HG02610 (cell line): ENCODE results near the gene ITLN1.
A peak's percentile ranks its signal among the peaks of the same experiment; 100 is the strongest.

Experiments used
- ATAC-seq: cut with Tn5 transposase; IDR thresholded peaks from one replicate; pipeline ENCODE4 v1.9.1; 2021; ENCODE audit warnings: mild to moderate bottlenecking, moderate library complexity; ENCODE audit not compliant: unreplicated experiment

The ITLN1 gene

DNA sequence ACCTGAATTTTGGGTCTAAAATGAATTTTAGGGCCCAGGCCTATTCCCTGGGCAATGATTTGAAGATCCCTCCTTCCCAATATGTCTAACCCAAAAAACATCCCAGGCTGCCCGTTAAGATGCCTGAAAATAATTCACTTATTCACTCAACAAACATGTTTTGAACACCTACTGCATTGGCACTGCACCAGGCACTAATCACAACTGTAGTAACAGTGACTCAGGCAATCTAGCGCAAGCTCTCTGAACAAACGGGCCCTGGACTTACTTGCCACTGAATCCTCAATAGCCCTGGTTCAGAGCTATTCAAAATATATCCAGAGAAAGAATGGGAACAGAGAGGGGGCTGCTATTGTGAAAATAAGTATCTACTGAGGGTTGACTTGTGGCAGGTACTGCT lies 26.5 kb downstream of the ITLN1 start:
- no peak for ATAC-seq

DNA sequence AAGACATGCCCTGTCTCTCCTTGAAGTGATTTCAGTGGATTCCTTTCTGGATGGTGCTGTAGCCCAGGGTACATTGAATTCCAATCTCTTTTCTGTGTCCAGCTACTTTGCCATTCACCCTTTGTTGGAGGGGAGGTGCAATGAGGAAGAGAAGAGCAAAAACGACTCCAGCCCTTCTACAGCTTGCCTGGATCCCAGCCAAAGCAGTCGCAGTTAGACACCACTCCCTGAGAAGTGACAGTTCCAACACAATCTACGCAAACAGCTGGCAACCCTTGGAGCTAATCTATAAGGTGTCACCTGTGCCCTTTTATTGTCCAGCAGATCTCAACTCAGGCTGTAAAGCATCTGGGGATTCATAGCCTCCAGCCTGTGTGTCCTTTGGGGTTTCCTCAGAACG lies 26.9 kb downstream of the ITLN1 start:
- no peak for ATAC-seq

DNA sequence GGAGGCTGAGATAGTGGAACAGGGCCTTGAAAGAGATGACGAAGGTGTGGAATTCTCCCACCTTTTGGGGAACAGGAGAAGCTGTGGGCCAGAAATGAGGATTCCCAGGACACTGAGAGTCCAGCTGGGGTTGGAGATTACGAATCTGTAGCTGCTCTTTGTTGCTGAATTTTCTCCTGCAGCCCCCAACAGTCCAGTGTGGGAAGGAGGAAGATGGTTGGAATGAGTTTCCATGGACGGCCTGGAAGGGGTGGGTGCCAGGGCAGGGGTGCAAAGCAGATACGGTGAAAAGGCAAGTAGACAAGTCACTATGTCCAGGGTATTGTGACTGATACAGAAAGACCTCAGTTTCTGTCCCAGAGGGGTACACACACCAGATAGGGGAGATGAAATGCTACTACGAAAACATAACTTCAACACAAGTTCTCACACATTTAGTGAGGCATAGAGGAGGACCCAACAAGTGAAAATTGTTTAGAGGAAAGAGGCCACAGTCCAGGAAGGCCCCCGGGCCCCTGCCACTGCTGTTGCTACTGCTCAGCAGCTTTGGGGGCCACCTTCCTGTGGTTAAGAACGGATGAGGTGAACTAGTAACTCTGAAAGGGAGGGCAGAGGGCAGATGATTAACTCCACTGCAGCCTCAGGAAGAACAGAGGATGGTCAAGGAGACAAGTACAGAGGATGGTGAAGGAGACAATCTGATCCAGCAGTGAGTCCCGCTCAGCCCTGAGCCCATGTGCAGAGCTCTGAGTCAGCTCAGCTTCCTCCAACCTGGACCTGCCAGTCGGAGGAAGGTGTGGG lies 29.6 kb downstream of the ITLN1 start:
- ATAC-seq, result peak; percentile 78

DNA sequence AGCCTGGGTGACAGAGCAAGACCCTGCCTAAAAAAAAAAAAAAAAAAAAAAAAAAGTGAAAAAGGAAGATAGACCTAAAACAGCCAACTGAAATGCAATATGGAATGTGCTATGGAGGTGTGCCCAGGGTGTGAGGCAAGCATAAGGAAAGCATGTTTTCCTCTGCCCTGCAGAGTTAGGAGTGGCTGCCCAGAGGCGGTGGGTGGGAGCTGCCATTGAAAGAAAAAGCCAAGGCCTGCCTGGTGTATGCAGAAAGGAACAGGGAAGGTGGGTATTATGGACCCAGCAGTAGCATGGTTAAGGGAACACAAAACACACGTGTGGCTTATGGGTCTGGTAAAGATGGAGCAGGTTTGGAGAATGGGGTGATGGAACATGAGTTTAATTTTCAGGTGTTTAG lies 31.2 kb downstream of the ITLN1 start:
- no peak for ATAC-seq

DNA sequence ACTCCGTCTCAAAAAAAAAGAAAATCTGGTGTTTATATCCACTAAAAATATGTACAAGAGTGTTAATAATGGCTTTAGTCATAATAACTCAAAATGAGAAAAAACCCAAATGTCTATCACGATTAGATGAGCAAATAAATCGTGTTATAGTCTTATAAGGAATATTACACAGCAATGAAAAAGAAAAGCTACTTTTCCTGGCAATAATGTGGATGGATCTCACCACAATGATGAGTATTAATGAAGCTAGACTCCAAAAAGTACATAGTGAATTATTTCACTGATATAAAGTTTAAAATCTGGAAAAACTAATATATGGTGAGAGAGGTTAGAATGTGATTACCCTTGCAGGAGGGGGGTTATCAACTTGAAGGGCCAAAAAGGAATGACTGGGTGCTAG lies 32.0 kb downstream of the ITLN1 start:
- no peak for ATAC-seq

DNA sequence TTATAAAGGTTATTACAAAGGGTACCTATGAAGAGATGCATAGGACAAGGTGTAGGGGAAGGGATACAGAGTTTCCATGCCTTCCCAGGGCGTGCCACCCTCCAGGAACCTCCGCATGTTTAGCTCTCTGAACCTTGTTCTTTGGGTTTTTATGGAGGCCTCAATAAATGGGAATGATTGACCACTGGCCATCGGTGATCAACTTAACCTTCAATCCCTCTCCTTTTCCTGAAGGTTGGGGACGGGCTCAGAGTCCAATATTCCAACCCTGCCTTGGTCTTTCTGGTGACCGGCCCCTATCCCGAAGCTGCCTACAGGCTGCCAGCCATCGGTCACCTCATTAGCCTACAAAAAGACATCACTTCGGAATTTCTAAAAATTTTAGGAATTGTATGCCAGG lies 34.0 kb downstream of the ITLN1 start:
- no peak for ATAC-seq

DNA sequence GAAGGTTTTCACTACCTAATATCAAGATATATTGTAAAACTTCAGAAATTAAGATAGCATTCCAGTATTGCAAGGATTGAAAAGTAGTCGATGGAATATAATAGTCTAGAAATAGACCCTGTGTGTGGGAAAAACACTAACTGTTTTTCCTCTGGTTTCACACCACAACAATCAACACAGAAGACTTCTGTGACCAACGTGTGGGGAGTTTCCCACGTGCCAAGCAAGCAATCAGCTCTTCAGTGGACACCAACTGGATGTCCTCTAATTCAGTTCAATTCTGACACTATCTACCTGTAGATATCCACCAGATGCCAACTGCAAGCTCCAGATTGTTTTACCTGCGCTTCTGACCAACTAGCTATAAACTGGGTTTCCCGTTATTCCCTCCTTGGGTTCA lies 34.4 kb downstream of the ITLN1 start:
- no peak for ATAC-seq

DNA sequence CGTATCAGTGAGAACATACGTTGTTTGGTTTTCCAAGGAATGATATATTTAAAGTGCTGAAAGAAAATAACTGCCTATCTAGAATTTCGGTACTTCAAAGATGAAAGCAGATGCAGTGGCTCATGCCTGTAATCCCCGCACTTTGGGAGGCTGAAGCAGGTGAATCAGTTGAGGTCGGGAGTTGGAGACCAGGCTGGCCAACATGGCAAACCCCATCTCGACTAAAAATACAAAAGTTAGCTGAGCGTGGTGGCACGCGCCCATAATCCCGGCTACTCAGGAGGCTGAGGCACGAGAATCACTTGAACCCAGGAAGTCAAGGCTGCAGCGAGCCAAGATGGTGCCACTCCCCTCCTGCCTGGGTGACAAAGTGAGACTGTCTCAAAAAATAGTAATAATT lies 38.7 kb downstream of the ITLN1 start:
- ATAC-seq, result no peak

DNA sequence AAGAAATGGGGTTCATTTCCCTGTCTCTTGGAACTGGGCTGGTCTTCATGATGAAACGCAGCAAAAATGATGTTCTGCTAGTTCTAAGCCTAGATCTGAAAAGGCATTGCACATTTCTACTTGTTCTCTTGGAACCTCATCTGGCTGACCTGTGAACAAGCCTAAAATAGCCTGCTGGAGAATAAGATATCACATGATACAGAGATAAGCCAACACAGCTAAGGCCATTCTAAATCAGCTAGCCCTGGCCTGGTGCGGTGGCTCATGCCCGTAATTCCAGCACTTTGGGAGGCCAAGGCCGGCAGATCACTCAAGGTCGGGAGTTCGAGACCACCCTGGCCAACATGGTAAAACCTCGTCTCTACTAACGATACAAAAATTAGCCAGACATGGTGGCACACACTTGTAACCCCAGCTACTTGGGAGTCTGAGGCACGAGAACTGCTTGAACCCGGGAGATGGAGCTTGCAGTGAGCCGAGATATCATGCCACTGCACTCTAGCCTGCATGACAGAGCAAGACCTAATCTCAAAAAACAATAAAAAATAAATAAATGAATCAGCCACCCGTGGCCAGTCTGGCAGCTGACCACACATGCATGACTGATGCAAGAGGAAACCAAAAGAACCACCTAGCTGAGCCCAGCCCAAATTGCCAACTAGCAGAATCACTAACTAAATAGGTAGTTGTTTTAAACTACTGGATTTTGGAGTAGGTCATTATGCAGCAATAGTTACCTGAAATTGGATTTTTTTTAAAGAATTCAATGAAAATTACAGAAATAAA lies 40.3 kb downstream of the ITLN1 start:
- no peak for ATAC-seq

DNA sequence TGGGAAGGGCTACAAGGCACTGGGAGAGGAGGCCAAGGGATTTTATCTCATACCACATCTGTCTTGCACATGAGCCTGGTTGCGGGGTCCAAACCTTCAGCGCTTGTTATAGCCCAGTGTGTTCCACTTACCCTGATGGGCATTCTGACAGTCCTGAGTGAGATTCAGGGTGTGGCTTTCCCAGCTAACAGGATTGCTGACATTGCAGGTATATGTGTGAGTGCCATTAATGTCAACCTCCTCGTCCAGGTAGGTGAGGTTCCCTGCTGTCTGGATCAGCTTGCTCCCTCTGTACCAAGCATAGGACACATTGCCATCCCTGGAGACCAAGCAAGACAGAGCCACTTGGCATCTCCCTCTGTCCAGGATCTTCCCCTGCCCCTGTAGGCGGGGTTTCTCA lies 43.9 kb downstream of the ITLN1 start:
- ATAC-seq, result no peak

DNA sequence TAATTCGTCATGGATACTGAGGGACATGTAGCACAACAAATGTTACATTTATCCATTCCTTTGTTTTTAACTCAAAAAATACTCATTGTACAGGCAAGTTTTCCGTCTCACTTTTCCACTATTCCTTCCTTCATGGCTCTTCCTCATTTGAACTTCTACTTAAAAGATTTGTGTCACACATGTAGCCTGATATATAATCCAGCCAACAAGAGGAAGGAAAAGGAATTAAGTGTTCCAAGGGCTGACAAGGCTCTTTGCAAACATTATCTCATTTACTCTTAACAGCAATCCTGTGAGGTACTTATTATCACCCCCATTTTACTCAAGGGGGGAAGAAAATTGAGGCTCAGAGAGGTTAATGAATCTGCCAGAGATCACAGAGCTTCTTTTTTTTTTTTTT lies 45.2 kb downstream of the ITLN1 start:
- no peak for ATAC-seq

DNA sequence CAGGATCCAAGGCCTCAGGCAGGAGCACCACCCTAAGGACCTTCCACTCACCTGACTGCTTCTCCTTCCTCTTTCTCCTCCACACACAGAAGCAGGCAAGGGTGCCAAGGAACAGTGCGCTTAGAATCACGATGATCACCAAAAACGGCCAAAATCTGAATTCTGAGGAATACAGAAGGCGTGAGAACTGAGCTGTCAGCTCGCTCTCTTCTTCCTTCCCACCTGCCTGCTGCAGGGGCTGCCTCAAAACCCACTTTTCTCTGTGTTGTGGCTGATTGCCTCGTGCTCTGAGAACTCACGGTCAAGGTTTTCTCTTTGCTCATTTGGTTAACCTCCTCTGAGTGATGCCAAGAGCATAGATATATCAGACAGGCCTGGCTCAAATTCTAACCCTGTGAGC lies 46.1 kb downstream of the ITLN1 start:
- peak; percentile 27 for ATAC-seq

DNA sequence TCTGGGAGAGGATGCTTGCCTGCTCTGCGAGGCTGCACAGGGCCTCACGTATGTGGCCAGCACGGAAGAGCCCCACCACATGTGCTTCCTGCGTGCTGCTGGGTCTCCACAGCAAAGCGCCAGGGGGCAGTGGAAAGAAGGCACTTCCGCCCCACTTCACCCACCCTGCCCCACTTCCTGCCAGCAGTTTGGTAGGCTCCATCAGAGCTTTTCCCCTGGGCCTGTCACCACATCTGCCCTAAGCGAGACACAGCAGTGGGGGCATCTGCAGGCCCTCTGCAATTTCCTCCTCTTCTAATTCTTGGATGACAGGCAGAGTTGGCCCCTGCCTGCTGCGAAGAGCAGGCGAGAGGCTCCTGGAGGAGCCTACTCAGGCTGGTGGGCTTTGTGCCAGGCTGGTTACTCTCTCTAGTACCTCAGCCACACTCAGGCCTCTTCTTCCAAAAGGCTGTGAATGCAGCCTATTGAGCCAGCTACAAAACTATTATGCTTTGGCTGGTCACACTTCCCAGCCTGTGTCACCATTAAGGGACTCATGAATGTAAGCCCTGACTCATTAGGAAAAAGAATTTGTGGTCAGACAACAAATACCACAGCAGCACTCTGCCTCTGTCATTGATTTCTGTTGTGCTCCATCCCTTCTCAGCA lies 47.3 kb downstream of the ITLN1 start:
- peak; percentile 77 for ATAC-seq

DNA sequence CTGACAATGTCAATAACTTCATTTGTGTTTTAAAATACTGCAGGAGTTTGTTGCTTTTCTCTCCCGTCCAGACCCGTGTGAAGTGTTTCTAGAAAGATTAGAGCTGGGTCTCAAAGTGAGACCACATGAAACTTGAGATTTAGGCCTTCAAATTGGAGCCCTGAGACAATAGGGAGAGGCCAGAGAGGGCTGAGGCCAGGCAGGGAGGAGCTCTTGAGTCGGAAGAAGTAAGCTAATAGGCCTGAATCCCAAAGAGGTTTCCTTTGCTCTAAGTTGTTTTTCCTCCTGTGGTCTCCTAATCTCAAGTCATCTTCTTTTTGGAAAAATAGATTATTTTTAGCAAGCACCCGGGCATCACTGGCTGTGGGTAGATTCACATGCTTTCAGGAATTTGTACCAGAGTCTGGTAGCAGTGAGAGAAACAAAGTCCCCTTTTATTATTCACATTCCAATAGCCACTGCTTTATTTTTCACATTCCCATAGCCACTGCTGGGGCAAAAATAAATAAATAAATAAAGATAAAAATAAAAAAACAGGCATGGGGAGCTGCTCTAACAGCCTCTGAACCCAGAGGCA lies 47.9 kb downstream of the ITLN1 start:
- ATAC-seq, result no peak

DNA sequence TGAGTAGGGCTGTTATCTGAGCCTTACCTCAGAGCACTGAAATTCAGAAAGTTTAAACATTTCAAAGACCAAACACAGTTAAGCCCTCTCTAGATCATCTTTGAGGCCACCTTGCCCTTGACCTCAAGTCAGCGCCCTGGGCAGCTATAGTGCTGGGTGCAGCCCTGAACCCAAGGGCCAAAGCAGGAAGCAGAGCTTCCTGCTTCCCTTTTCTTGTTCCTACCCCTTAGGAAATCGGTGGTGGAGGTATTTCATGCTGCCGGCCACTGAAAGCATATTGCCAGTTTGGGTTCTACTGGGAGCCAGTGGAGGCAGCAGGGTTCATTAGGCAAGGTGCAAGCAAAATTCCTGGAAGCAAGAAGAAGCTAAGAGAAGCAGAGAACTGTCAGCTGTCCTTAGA lies 48.4 kb downstream of the ITLN1 start:
- no peak for ATAC-seq

DNA sequence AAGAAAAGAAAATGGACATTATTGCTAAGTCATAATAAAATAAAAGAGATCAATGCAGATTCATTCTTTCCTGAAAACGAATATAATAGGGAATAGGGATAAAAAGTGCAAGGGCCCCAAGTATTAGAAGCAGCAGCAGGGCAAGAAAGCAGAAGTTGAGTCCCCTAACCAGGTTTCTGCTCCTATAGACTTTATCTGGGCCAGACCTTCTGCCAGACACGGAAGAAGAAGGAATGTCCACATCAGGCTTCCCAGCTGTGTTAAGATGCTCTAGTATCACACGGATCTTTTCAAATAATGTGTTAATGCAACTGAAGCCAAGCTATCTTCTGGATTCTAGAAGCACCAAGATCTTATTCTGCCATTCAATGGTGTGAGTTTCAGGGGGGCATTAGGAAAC lies 49.2 kb downstream of the ITLN1 start:
- no peak for ATAC-seq

DNA sequence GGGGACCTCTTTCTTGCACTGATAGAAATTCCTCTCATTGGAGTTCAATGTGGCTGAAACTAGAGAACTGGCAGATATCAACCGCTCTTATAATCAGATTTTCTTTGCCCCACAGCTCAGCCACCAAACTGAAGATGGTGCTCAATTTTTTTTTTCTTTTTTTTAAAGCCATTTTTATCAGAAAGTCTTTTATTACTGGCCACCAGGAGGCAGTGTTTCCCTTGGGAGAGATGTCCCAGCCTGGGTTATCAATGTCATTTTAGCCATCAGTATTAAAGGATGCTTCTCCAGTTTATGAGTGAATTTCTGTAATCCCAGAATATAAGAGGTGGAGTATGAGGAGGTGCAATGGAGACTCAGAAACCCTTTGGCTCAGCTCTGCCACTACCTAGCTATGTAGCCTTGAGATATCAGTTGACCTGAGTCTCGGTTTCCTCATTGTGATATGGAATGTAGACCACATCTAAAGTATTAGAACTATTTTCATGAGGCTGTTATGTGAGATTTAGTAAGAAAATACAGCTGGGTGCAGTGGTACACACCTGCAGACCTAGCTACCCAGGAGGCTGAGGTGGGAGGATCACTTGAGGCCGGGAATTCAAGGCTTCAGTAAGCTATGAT lies 49.9 kb downstream of the ITLN1 start:
- ATAC-seq, result no peak

DNA sequence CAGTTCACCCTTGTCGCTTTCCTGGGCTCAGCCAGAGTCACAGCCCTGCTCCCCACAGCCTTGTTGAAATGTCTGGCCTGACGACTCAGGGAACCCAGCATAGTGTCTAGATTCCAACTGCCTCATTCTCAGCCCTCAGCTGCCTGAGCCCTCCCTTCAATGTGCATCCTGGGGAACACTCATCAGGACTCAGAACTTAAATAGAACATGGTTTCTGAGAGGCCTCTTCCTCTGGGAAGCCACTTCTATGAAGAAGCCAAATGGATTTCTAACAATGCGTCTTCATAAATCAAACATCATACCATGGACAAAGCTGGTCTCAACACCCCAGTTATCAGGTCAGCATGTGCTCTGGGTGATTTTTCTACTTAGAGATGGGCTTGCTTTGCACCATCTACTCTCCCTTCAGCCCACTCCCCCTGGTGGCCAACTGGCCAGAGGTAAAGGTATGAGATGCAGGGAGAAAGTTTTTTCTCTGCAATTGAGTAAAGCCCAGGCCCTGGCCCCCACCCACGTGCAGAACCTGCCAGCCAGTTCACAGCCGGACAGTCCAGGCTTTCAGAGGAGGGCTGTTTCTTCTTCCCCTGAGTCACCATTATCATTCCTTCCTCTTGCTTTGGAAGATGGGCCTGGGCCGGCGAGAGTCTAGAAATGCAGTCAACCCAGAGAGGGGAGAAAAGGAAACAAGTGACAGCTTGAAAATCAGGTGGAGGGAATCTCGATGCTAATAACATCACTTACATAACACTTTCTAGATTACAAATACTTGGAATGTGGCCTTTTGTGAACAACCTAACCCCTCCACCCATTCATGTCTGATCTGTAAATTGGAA lies 54.4 kb downstream of the ITLN1 start:
- ATAC-seq, result no peak

DNA sequence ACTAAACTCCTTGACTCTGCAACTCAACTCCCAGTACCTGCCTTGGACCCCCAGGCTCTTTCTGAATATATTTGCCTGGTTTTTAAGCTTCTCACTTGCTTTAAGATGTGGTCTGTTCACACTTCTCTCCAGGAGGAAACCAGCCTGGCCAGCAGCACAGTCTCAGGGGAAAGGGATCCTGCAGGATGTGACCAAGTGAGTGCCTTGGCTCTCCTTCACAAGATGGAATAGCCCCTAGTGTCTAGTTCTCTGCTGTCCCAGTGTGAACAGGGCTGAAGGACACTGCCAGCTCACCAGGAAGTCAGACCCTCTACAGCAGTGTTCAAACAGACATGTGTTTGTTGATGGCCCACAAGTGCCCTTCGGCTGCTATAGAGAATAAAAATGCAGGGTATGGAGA lies 55.2 kb downstream of the ITLN1 start:
- no peak for ATAC-seq

DNA sequence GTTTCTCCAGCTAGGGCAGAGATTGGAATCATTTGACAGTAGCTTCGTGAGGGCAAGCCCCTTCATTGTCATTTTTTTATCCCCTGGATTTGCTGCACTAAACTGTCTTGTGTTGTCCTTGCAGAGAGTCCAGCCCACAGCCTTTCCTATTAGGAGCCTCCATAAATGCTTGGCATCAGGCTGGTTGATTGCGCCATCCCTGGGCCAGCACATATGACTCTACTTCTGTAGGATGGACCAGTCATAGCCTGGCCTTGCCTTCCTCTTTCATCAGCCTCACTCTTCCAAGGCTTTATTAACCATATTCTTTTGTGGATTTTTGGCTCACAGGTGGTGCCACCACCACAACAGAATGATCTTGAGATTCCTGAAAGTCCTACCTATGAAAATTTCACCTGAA lies 57.6 kb downstream of the ITLN1 start:
- ATAC-seq, result no peak
